CD4-positive, alpha-beta T cell treated with Interleukin-2 at 100 ng/mL for 4 hours (primary cell): ENCODE measurements around the gene LRFN5.
"Not testable (repeated sequence)": the region's sequence is repeated elsewhere in the genome, so short reads cannot be mapped to it uniquely, and the experiment has no call there.

Experiments
- DNase-seq: peaks from one replicate; pipeline ENCODE4 v3.0.0-alpha.2; 2020; ENCODE audit warnings: low spot score

LRFN5 gene

GRCh38 chr14:41606532-41607303, at the start of gene LRFN5:
Gene LRFN5 (plus strand): TSS chr14:41606876.
- DNase-seq: no peak

GRCh38 chr14:41558490-41558889, 48.2 kb upstream of the LRFN5 start:
- DNase-seq: no peak

- not testable (repeated sequence) for DNase-seq
Observed at GRCh38 chr14:41566864-41567263, 39.8 kb upstream of the LRFN5 start.

- no peak for DNase-seq
Observed at GRCh38 chr14:41568979-41569378, 37.7 kb upstream of the LRFN5 start.

GRCh38 chr14:41570415-41571155, 36.1 kb upstream of the LRFN5 start:
- no peak for DNase-seq

- no peak for DNase-seq
Observed at GRCh38 chr14:41586237-41586636, 20.4 kb upstream of the LRFN5 start.

DNA sequence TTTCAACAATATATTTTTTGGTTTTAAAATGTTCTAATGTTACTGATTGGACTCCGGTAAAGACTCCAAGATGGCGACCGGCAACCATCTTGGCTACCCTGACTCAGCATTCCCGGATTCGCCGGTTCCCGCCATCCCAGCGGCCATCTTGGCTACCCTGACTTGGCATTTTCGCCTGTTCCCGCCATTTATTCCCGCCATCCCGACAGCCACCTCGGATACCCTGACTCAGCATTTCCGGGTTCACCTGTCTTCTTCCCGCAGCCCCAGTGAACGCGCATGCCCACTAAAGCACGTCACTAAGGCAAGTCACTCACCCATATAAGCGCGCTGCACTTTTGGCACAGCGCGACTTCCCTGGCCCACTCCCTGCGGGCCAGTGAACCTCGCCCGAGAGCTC, 9.0 kb upstream of the LRFN5 start:
- no peak for DNase-seq

- not testable (repeated sequence) for DNase-seq
Observed at GRCh38 chr14:41599805-41600385, 6.8 kb upstream of the LRFN5 start.

GRCh38 chr14:41604721-41605531, 1.8 kb upstream of the LRFN5 start:
- no peak for DNase-seq

- DNase-seq: no peak
Observed at GRCh38 chr14:41605550-41606281, 960 bp upstream of the LRFN5 start.

DNA sequence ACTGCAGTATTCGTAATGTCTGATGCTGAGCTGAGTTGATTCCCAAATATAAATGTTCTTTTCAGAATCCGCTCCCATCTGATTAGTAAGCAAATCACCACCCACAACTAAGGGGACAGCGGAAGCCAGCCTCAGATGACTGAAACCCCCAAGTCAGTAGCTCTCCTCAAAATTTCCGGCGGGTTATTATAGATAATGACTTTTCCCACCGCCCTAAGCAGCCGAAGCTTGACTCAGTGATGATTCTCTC, 469 bp upstream of the LRFN5 start:
- no peak for DNase-seq

DNA sequence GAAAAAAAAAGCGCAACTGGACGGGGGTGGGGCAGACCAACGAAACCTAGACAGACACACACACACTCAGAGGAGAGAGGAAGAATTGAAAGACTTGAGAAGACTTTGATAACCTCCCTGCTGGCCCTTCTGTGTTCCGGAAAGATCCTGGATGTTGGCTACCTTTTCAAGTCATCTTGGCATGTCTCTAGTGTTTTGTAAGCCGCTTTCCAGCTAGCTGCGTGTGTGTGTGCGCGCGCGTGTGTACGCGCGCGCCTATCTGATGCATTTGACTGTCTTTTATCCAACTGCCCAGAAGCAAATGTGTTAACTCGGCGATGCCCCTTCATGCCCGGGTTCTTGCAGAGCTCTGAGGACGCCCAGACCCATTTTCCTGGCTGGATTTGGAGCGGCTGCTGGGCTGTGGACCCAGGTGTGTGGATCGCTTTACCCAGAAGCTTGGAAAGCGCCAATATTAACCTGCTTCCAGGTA, 664 bp downstream of the LRFN5 start:
- no peak for DNase-seq

- no peak for DNase-seq
Observed at GRCh38 chr14:41607966-41608663, 1.4 kb downstream of the LRFN5 start.

- no peak for DNase-seq
Observed at GRCh38 chr14:41608681-41609390, 2.2 kb downstream of the LRFN5 start.

DNA sequence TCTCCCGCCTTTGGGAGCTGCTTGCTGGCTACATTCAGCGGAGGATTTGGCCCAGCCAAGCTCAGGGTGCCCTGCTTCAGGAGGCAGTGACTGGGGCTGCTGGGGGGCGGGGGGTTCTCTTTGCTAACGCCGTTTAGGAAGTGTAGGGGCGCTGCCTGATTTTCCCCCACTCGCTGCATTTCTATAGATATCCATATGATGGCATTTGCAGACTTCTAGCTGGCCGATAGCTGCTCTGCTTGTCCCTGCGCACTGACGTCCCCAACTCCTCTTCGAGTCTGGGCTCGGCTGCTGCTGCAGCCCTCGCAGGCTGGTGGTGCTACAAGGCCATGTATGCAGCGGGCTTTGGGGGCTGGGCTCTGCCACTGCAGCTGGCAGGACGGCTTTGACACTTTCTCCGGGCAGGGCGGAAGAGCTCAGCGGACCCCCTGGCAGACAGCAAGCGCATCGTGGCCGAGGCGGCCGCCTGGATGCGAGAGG, 3.1 kb downstream of the LRFN5 start:
- DNase-seq: no peak

DNA sequence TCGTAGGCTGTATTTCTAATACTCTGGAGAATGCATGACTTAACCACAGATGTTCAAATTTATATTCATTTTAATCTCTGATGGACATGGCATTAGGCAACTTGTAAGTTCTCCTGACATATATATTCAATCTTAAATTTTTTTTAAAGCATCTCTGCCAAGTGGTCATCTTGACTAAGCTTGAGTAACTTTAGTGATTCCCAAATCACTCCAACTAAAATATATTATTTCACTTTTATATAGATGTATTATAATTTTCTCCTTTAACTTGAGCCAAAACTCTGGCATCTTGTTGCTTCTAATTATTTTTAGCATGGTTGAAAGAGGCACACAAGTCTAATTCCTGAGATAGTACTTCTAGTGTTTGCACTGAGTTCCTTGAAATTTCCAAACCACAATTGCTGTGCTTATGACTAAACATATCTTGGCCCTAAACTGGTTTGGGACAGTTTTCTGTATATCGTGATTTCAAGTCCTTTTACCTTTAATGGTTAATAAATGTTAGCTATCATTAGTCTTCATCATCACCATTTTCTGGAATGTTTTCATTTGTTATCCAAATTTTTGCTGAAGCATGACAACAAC, 8.4 kb downstream of the LRFN5 start:
- DNase-seq: no peak

DNA sequence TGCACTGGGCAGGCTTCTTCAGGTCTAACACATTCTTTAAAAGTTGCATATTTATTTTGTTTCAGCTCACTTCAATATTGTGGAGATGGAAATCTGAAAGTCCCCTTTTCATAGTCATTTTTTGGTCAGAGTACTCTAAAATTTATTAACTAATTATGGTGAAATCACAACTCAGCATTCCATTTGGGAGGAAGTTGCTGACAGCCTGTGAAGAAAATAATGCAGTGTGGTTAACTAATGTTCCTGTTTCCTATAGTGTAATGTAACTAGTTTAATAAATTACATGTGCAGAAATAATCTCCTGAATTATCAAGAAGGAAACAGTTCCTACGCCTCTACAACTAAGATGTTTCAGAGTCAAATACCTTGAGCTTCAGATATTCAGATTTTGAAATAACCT, 17.1 kb downstream of the LRFN5 start:
- no peak for DNase-seq

DNA sequence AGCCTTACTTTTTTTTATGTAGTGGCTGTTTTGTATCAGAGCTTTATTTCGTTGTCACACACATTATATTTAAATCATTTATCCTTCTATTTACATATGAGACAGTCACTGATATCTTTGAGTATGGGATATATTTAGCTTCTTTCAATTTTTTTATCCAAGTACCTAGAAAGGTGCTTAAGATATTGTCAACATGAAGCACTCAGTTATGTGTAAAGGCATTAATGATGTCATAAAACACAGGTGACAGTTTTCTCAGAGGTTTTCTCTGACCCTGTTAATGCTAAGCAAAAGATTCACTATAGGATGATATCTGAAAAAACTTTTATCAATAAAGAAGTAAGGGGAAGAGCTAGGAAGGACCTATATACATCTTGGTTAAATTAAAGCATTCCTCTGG, 23.2 kb downstream of the LRFN5 start:
- DNase-seq: no peak

DNA sequence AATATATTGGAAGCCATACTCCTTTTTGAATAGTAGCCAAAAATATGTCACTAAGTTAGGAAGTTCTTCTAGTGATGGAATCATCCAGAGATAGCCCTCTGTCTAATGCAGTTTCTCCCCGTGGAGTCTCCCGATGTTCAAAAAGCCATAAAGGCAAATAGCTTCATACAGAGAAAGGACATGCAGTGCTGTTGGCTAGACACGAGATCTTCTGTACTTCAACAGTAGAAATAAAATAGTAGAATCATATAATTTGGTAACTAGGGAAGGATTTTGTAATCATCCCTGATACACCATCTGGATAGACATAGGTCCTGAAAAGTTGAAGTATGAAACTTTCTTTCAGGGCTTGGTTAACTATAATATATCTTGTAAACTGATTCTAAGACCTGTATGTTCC, 27.6 kb downstream of the LRFN5 start:
- no peak for DNase-seq
